Activated CD4-positive, alpha-beta memory T cell treated with anti-CD3 and anti-CD28 coated beads, Interleukin-2, amount 10 ng/mL, durations not matched to agents 7 days and 5 days (primary cell): Measurements from ENCODE around the gene MYL6. TPM values are rescaled to one million over a fixed set of nuclear protein-coding genes. Genes with fewer than 3 reads are reported as not detected.

Experiments used
- CTCF ChIA-PET: fragments of 350-600 bp; sonication (Branson Sonifier 250); formaldehyde crosslinking; loops from one replicate; lab custom pipeline; 2021; ENCODE audit warnings: antibody characterized with exemption, inconsistent platforms; lab: Charles Lee
- POLR2A ChIA-PET: fragments of 350-600 bp; sonication (Branson Sonifier 250); formaldehyde crosslinking; loops from one replicate; lab custom pipeline; 2021; ENCODE audit warnings: antibody characterized with exemption; lab: Charles Lee
- DNase-seq: peaks from one replicate; pipeline ENCODE4 v3.0.0-alpha.2; 2020
- H3K27ac Mint-ChIP-seq: one replicate; pipeline ENCODE4 v1.8.0; 2021; ENCODE audit warnings: mild to moderate bottlenecking, mixed read lengths
- H3K27me3 Mint-ChIP-seq: one replicate; pipeline ENCODE4 v1.8.0; 2021; ENCODE audit warnings: mixed read lengths
- H3K36me3 Mint-ChIP-seq: one replicate; pipeline ENCODE4 v1.8.0; 2021; ENCODE audit warnings: low read depth, mixed read lengths
- H3K4me1 Mint-ChIP-seq: one replicate; pipeline ENCODE4 v1.8.0; 2021; ENCODE audit warnings: mixed read lengths
- H3K4me3 Mint-ChIP-seq: one replicate; pipeline ENCODE4 v1.8.0; 2021; ENCODE audit warnings: mild to moderate bottlenecking, mixed read lengths
- H3K9me3 Mint-ChIP-seq: one replicate; pipeline ENCODE4 v1.8.0; 2021; ENCODE audit warnings: mixed read lengths
- total RNA-seq, 2 experiments: library from RNA; stranded (reverse); gene quantifications; one replicate each; pipeline ENCODE4 v1.2.3, GENCODE V29; 2021

Gene MYL6
- total RNA-seq, 2 experiments from 2014 or later: 1,594 to 1,602 TPM

GRCh38 chr12:56130876-56131275 is 27.3 kb upstream of the MYL6 start:
- ChIA-PET CTCF (interaction anchor here (15.1 kb wide), 1 partner anchor 58 kb away, joined by 271 read pairs; the partner anchor contains the start of gene SMARCC2), POLR2A (interaction anchor here (1.3 to 11.6 kb wide), 6 partner anchors 8 to 31 kb away, joined by 4 to 178 read pairs (median 48); partner anchors contain the start of genes MYL6, MYL6B, RPL41 and ZC3H10)
- H3K4me1 Mint-ChIP-seq: peaks cover 69% of the 10 kb centered on the region
- peak overlapping the region; percentile 97 for H3K4me3 Mint-ChIP-seq
- H3K9me3 Mint-ChIP-seq: peaks cover 5% of the 10 kb centered on the region
- peaks cover 68% of the 10 kb centered on the region for H3K36me3 Mint-ChIP-seq
- H3K27ac Mint-ChIP-seq: peak overlapping the region; percentile 94
- DNase-seq: no peak
- H3K27me3 Mint-ChIP-seq: no peaks in the 10 kb centered on the region

- Mint-ChIP-seq H3K27ac (no peak overlapping the region), H3K9me3 (peaks cover 5% of the 10 kb centered on the region), H3K4me3 (no peak overlapping the region), H3K4me1 (peaks cover 76% of the 10 kb centered on the region), H3K36me3 (peaks cover 92% of the 10 kb centered on the region), H3K27me3 (no peaks in the 10 kb centered on the region)
- DNase-seq: no peak
- POLR2A ChIA-PET: interaction anchor here (2.2 to 11.6 kb wide), 2 partner anchors 10 to 27 kb away, joined by 7 to 178 read pairs; partner anchors contain the start of gene MYL6
- CTCF ChIA-PET: no interaction called here
Measured at GRCh38 chr12:56134897-56135296, 23.3 kb upstream of the MYL6 start.

- H3K9me3 Mint-ChIP-seq: no peaks in the 10 kb centered on the region
- peaks cover 85% of the 10 kb centered on the region for H3K36me3 Mint-ChIP-seq
- H3K27ac Mint-ChIP-seq: peak overlapping the region; percentile 78
- H3K27me3 Mint-ChIP-seq: no peaks in the 10 kb centered on the region
- H3K4me1 Mint-ChIP-seq: peaks cover 73% of the 10 kb centered on the region
- ChIA-PET POLR2A (interaction anchor here (1.0 to 4.8 kb wide), 7 partner anchors 7 to 50 kb away, joined by 4 to 41 read pairs (median 11); partner anchors contain the start of genes ESYT1, MYL6, MYL6B and SMARCC2), CTCF (interaction anchor here (0.6 to 1.3 kb wide), 4 partner anchors 13 to 98 kb away, joined by 3 read pairs; partner anchors contain the start of genes MYL6B and RNF41)
- no peak for DNase-seq
- no peak overlapping the region for H3K4me3 Mint-ChIP-seq
Measured at GRCh38 chr12:56137853-56138571, 20.1 kb upstream of the MYL6 start.

- POLR2A ChIA-PET: interaction anchor here (0.9 to 3.2 kb wide), 4 partner anchors 10 to 27 kb away, joined by 4 to 18 read pairs (median 18); partner anchors contain the start of genes MYL6 and MYL6B
Measured at GRCh38 chr12:56141946-56142784, 16.0 kb upstream of the MYL6 start.

GRCh38 chr12:56143217-56143616 is 14.9 kb upstream of the MYL6 start:
- H3K9me3 Mint-ChIP-seq: no peaks in the 10 kb centered on the region
- H3K27me3 Mint-ChIP-seq: no peaks in the 10 kb centered on the region
- peak overlapping the region; percentile 70 for H3K27ac Mint-ChIP-seq
- DNase-seq: no peak
- peaks cover 65% of the 10 kb centered on the region for H3K36me3 Mint-ChIP-seq
- ChIA-PET POLR2A (interaction anchor here (0.8 to 3.2 kb wide), 5 partner anchors 9 to 29 kb away, joined by 3 to 18 read pairs (median 18); partner anchors contain the start of genes MYL6, MYL6B and ZC3H10), CTCF (interaction anchor here (1.0 to 4.3 kb wide), 3 partner anchors 9 to 46 kb away, joined by 3 to 14 read pairs (median 5); partner anchors contain the start of genes ESYT1, MYL6B and SMARCC2)
- H3K4me1 Mint-ChIP-seq: peaks cover 53% of the 10 kb centered on the region
- no peak overlapping the region for H3K4me3 Mint-ChIP-seq

More at GRCh38 chr12:56141946-56142784, 16.0 kb upstream of the MYL6 start:
- no peak for DNase-seq
- H3K36me3 Mint-ChIP-seq: peaks cover 75% of the 10 kb centered on the region
- H3K27me3 Mint-ChIP-seq: no peaks in the 10 kb centered on the region
- peak overlapping the region; percentile 49 for H3K27ac Mint-ChIP-seq
- CTCF ChIA-PET: interaction anchor here (1.0 to 4.3 kb wide), 5 partner anchors 10 to 48 kb away, joined by 3 to 14 read pairs (median 5); partner anchors contain the start of genes ESYT1, MYL6B and SMARCC2
- no peak overlapping the region for H3K4me3 Mint-ChIP-seq
- H3K9me3 Mint-ChIP-seq: no peaks in the 10 kb centered on the region
- peaks cover 63% of the 10 kb centered on the region for H3K4me1 Mint-ChIP-seq

GRCh38 chr12:56143870-56144269 is 14.3 kb upstream of the MYL6 start:
- no peak for DNase-seq
- Mint-ChIP-seq H3K27ac (peak overlapping the region; percentile 70), H3K9me3 (no peaks in the 10 kb centered on the region), H3K36me3 (peaks cover 58% of the 10 kb centered on the region), H3K4me3 (no peak overlapping the region), H3K4me1 (peaks cover 47% of the 10 kb centered on the region), H3K27me3 (no peaks in the 10 kb centered on the region)
- CTCF ChIA-PET: interaction anchor here (1.5 to 4.3 kb wide), 2 partner anchors 8 to 97 kb away, joined by 4 to 14 read pairs; partner anchors contain the start of gene MYL6B
- POLR2A ChIA-PET: interaction anchor here (0.9 to 3.1 kb wide), 6 partner anchors 8 to 78 kb away, joined by 3 to 18 read pairs (median 6); partner anchors contain the start of genes MYL6, MYL6B, RNF41 and ZC3H10

GRCh38 chr12:56145217-56145616 is 12.9 kb upstream of the MYL6 start:
- H3K4me3 Mint-ChIP-seq: no peak overlapping the region
- no peaks in the 10 kb centered on the region for H3K9me3 Mint-ChIP-seq
- H3K27me3 Mint-ChIP-seq: no peaks in the 10 kb centered on the region
- peaks cover 46% of the 10 kb centered on the region for H3K36me3 Mint-ChIP-seq
- peaks cover 41% of the 10 kb centered on the region for H3K4me1 Mint-ChIP-seq
- no peak overlapping the region for H3K27ac Mint-ChIP-seq
- DNase-seq: no peak
- CTCF ChIA-PET: interaction anchor here (1.5 kb wide), 1 partner anchor 98 kb away, joined by 4 read pairs; no protein-coding TSS in a partner anchor
- POLR2A ChIA-PET: interaction anchor here (0.9 to 1.4 kb wide), 3 partner anchors 9 to 77 kb away, joined by 5 to 7 read pairs (median 6); partner anchors contain the start of gene RNF41

GRCh38 chr12:56146492-56147460 is 11.4 kb upstream of the MYL6 start:
- Mint-ChIP-seq H3K4me1 (peaks cover 45% of the 10 kb centered on the region), H3K27ac (peak overlapping the region; percentile 7), H3K27me3 (no peaks in the 10 kb centered on the region), H3K4me3 (no peak overlapping the region), H3K36me3 (peaks cover 43% of the 10 kb centered on the region), H3K9me3 (no peaks in the 10 kb centered on the region)
- POLR2A ChIA-PET: interaction anchor here (0.7 to 5.5 kb wide), 3 partner anchors 8 to 18 kb away, joined by 3 to 66 read pairs (median 4); partner anchors contain the start of genes ESYT1 and MYL6
- no peak for DNase-seq
- CTCF ChIA-PET: no interaction called here

GRCh38 chr12:56150563-56150962 is 7.6 kb upstream of the MYL6 start:
- Mint-ChIP-seq H3K9me3 (no peaks in the 10 kb centered on the region), H3K4me1 (peaks cover 51% of the 10 kb centered on the region), H3K27ac (peak overlapping the region; percentile 100), H3K27me3 (no peaks in the 10 kb centered on the region), H3K36me3 (peaks cover 20% of the 10 kb centered on the region), H3K4me3 (peak overlapping the region; percentile 94)
- ChIA-PET POLR2A (interaction anchor here (0.7 to 5.5 kb wide), 6 partner anchors 11 to 46 kb away, joined by 3 to 66 read pairs (median 18); partner anchors contain the start of genes ESYT1, MYL6, PA2G4 and SMARCC2), CTCF (interaction anchor here (1.1 to 2.0 kb wide), 5 partner anchors 11 to 39 kb away, joined by 4 to 18 read pairs (median 6); partner anchors contain the start of genes ESYT1 and SMARCC2)
- DNase-seq: no peak

GRCh38 chr12:56151672-56152131 is 6.5 kb upstream of the MYL6 start:
- no peaks in the 10 kb centered on the region for H3K27me3 Mint-ChIP-seq
- H3K9me3 Mint-ChIP-seq: no peaks in the 10 kb centered on the region
- H3K4me1 Mint-ChIP-seq: peaks cover 53% of the 10 kb centered on the region
- CTCF ChIA-PET: interaction anchor here (0.6 to 2.0 kb wide), 16 partner anchors 9 to 216 kb away, joined by 3 to 18 read pairs (median 4); partner anchors contain the start of genes ESYT1, SMARCC2 and ZC3H10
- H3K27ac Mint-ChIP-seq: peak overlapping the region; percentile 100
- H3K36me3 Mint-ChIP-seq: peaks cover 22% of the 10 kb centered on the region
- H3K4me3 Mint-ChIP-seq: peak overlapping the region; percentile 94
- peak; percentile 76 for DNase-seq
- POLR2A ChIA-PET: interaction anchor here (0.6 to 5.5 kb wide), 25 partner anchors 9 to 413 kb away, joined by 3 to 66 read pairs (median 6); partner anchors contain the start of genes CNPY2, ESYT1, MYL6 and ORMDL2
